Measurements from ENCODE around the gene PTPRD. TPM values are rescaled to one million over a fixed set of nuclear protein-coding genes. Genes with fewer than 3 reads are reported as not detected.

The PTPRD gene
- total and polyA plus RNA-seq, 2 of the 4 experiments (the other 2 are of a cell fraction): 0.07 to 0.18 TPM

DNA sequence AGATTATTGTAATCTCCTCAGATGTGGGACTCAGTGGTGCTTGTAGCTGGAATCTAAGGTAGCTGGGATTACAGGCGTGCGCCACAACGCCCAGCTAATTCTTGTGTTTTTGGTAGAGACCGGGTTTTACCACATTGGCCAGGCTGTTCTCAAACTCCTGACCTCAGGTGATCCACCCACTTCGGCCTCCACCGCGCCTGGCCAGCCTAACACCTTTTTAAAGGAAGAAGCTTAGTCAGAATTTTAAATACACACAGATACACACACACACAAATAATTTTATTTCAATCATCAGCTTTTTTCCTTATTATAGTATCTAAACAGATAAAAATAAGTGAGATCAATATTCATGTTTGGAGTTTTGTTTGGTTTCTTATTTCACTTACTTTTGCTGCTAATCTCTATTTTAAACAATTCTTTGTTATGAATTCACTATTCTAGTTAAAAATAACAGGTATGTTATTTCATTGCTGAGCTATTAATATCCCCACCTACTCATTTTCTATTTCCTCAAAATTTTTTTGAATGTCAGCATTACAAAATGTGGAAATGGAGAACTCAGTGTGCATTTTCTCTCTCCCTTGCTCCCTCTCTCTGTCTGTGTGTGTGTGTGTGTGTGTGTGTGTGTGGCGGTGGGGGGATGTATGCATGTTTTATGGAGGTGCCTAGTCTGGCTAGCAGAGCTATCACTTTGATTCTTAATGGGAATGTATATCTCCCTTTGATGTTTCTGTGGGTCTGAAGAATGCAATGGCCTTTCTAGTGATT is 1852.6 kb downstream of the PTPRD start:
- Histone ChIP-seq H3K36me3 (ENCODE audit: control insufficient read depth, insufficient read depth, low read length) (no peaks in the 10 kb centered on the region), H3K4me2 (ENCODE audit: low read depth, low read length) (no peak overlapping the region), H3K23ac (ENCODE audit: low read depth, low read length) (no peak overlapping the region), H4K91ac (ENCODE audit: insufficient read depth, low read depth, low read length) (no peak overlapping the region), H3K9ac (ENCODE audit: low read depth, low read length) (no peak overlapping the region), H3K9me1 (ENCODE audit: insufficient read depth, low read length) (no peaks in the 10 kb centered on the region), H2AFZ (replicated peaks; ENCODE audit: low read length, poor library complexity) (no peak overlapping the region), H2BK20ac (ENCODE audit: low read depth, low read length) (no peak overlapping the region), H2BK15ac (ENCODE audit: low read depth, low read length) (no peak overlapping the region), H3K9me3 (ENCODE audit: control insufficient read depth, insufficient read depth, low read length) (no peaks in the 10 kb centered on the region), H3K27ac (ENCODE audit: insufficient read depth, low read length) (no peak overlapping the region), H3K27me3 (ENCODE audit: control insufficient read depth, insufficient read depth, low read length) (no peaks in the 10 kb centered on the region), H3K18ac (ENCODE audit: low read depth, low read length) (no peak overlapping the region), H3K4me1 (ENCODE audit: control insufficient read depth, insufficient read depth, low read length) (no peaks in the 10 kb centered on the region), H4K20me1 (ENCODE audit: insufficient read depth, low read length) (no peaks in the 10 kb centered on the region), H2AK9ac (replicated peaks; ENCODE audit: low read depth, low read length, poor library complexity) (no peak overlapping the region), H3K14ac (replicated peaks; ENCODE audit: low read depth, low read length) (no peak overlapping the region), H4K8ac (ENCODE audit: low read depth in 2 of 2, low read length in 2 of 2) (no peak overlapping the region), H3K79me1 (ENCODE audit: low read depth in 1 of 2, low read length in 2 of 2) (no peaks in the 10 kb centered on the region), H2BK120ac (ENCODE audit: low read depth, low read length) (no peak overlapping the region), H3K4me3 (ENCODE audit: insufficient read depth, low read depth, low read length) (no peak overlapping the region), H3K4ac (ENCODE audit: low read depth, low read length) (no peak overlapping the region), H2BK5ac (ENCODE audit: low read depth, low read length, poor library complexity, severe bottlenecking) (no peak overlapping the region), H4K5ac (ENCODE audit: low read depth, low read length) (no peak overlapping the region), H2AK5ac (ENCODE audit: low read depth, low read length) (no peak overlapping the region), H3K56ac (ENCODE audit: extremely low read depth, insufficient read depth, low read length) (no peak overlapping the region)
- no peak for TF ChIP-seq MAFK (IDR thresholded peaks at IDR 0.05; ENCODE audit: low read depth, low read length)
- no peak for TF ChIP-seq USF2 (IDR thresholded peaks at IDR 0.05; ENCODE audit: low read depth, low read length)
- no peak for TF ChIP-seq RAD21 (IDR thresholded peaks at IDR 0.05; ENCODE audit: low read length)
- CTCF ChIA-PET: no interaction called here
- no peak for DNase-seq
- WGBS, 2 experiments (ENCODE audit: extremely low coverage in 2 of 2, insufficient read length in 1 of 2): no CpG with 5 or more reads among the region's 8 CpGs
- in situ Hi-C loops (cut with MboI; ENCODE audit: low sequenced_read_pairs) (no loop called here), dilution Hi-C loops (cut with HindIII; ENCODE audit: low sequenced_read_pairs, unreplicated experiment) (no loop called here), intact Hi-C loops (cut with micrococcal nuclease) (no loop called here)
- POLR2A ChIA-PET (ENCODE audit: unreplicated experiment): no interaction called here
- ATAC-seq (ENCODE audit: low read depth): no peak
- no TSS peak for BruUV-seq (replicated peaks)
